Activated CD8-positive, alpha-beta T cell treated with anti-CD3 and anti-CD28 coated beads, Interleukin-2, amount 10 ng/mL, durations not matched to agents 7 days and 5 days (primary cell): ENCODE measurements around the gene IFT122. TPM values are rescaled to one million over a fixed set of nuclear protein-coding genes. Genes with fewer than 3 reads are reported as not detected.

Source experiments
- ATAC-seq: fragments of 150-1000 bp; cut with Tn5 transposase; one replicate; pipeline ENCODE4 v1.10.0; 2021; ENCODE audit warnings: moderate library complexity
- CTCF ChIA-PET: fragments of 350-600 bp; sonication (Branson Sonifier 250); formaldehyde crosslinking; loops from one replicate; lab custom pipeline; 2021; ENCODE audit warnings: antibody characterized with exemption; lab: Charles Lee
- POLR2A ChIA-PET: fragments of 350-600 bp; sonication (Branson Sonifier 250); formaldehyde crosslinking; loops from one replicate; lab custom pipeline; 2021; ENCODE audit warnings: antibody characterized with exemption; lab: Charles Lee
- DNase-seq: peaks from one replicate; pipeline ENCODE4 v3.0.0-alpha.2; 2020
- H3K27ac Mint-ChIP-seq: one replicate; pipeline ENCODE4 v1.8.0; 2021; ENCODE audit warnings: mild to moderate bottlenecking, mixed read lengths
- H3K27me3 Mint-ChIP-seq: one replicate; pipeline ENCODE4 v1.8.0; 2021; ENCODE audit warnings: low read depth, mixed read lengths
- H3K36me3 Mint-ChIP-seq: one replicate; pipeline ENCODE4 v1.8.0; 2021; ENCODE audit warnings: low read depth, mixed read lengths
- H3K4me1 Mint-ChIP-seq: one replicate; pipeline ENCODE4 v1.8.0; 2021; ENCODE audit warnings: low read depth, mixed read lengths
- H3K4me3 Mint-ChIP-seq: one replicate; pipeline ENCODE4 v1.8.0; 2021; ENCODE audit warnings: mild to moderate bottlenecking, mixed read lengths
- H3K9me3 Mint-ChIP-seq: one replicate; pipeline ENCODE4 v1.8.0; 2022; ENCODE audit warnings: mixed read lengths; ENCODE audit not compliant: insufficient read depth
- total RNA-seq, 2 experiments: library from RNA; stranded (reverse); gene quantifications; one replicate each; pipeline ENCODE4 v1.2.3, GENCODE V29; 2021

The IFT122 gene
- total RNA-seq, 2 experiments from 2014 or later, result 22.3 to 25.6 TPM

DNA sequence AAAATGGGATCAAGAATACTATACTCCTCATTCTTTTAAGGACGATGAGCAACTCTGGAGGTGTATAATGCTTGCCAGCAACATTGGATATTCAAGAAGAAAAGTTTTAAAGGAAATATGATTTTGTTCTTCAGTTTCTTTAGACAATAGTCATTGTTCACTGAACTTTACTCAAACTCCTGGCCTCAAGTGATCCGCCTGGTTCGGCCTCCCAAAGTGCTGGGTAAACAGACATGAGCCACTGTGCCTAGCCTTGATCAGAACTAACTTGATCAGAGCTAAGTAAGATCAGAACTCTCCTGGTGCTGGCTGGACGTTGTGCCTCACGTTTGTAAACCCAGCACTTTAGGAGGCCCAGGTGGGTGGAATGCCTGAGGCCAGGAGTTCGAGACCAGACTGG lies 24.2 kb upstream of the IFT122 start:
- ChIA-PET POLR2A (no interaction called here), CTCF (no interaction called here)
- ATAC-seq, result no peak
- no peak overlapping the region for H3K4me3 Mint-ChIP-seq
- peaks cover 9% of the 10 kb centered on the region for H3K27me3 Mint-ChIP-seq
- H3K9me3 Mint-ChIP-seq, result no peaks in the 10 kb centered on the region
- H3K4me1 Mint-ChIP-seq, result no peaks in the 10 kb centered on the region
- no peak overlapping the region for H3K27ac Mint-ChIP-seq
- DNase-seq, result no peak
- no peaks in the 10 kb centered on the region for H3K36me3 Mint-ChIP-seq

DNA sequence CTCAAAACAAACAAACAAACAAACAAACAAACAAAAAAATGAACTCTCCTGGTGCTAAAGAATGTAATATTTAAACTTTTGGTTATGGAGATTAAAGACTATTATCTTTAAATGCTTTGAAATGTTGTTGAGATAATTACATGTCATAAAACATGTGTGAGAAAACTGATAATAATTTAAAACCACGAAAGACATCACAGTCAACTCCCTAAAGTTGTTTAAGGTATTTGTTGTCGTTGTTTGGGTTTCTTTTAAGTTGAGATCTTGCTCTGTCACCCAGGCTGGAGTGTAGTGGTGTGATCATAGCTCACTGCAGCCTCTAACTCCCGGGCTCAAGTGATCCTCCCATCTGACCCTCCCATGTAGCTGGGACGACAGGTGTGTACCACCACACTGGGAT lies 23.6 kb upstream of the IFT122 start:
- Mint-ChIP-seq H3K27me3 (peaks cover 9% of the 10 kb centered on the region), H3K4me1 (no peaks in the 10 kb centered on the region), H3K4me3 (no peak overlapping the region), H3K36me3 (no peaks in the 10 kb centered on the region), H3K27ac (no peak overlapping the region), H3K9me3 (no peaks in the 10 kb centered on the region)
- CTCF ChIA-PET, result no interaction called here
- DNase-seq (no peak), ATAC-seq (no peak)
- POLR2A ChIA-PET, result no interaction called here

DNA sequence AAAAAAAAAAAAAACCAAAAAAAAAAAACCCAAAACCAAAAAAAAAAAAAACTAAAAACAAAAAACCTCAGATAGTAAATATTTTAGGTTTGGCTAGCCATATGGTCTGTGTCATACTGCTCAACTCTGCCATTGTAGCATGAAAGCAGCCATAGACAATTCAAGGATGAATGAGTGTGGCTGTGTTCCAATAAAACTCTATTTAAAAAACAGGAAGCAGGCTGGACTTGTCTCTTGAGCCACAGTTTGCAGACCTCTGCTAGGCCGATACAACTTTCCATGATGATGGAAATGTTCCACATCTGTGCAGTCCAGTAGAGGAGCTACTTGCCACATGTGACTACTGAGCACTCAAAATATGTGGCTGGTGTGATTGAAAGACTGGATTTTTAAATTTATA lies 22.7 kb upstream of the IFT122 start:
- no peak overlapping the region for H3K4me3 Mint-ChIP-seq
- H3K36me3 Mint-ChIP-seq, result no peaks in the 10 kb centered on the region
- POLR2A ChIA-PET, result no interaction called here
- no peak overlapping the region for H3K27ac Mint-ChIP-seq
- no peaks in the 10 kb centered on the region for H3K4me1 Mint-ChIP-seq
- H3K27me3 Mint-ChIP-seq, result peaks cover 9% of the 10 kb centered on the region
- CTCF ChIA-PET, result interaction anchor here (1.4 kb wide), 1 partner anchor 34 kb away, joined by 3 read pairs; no protein-coding TSS in a partner anchor
- DNase-seq (no peak), ATAC-seq (no peak)
- H3K9me3 Mint-ChIP-seq, result no peaks in the 10 kb centered on the region

DNA sequence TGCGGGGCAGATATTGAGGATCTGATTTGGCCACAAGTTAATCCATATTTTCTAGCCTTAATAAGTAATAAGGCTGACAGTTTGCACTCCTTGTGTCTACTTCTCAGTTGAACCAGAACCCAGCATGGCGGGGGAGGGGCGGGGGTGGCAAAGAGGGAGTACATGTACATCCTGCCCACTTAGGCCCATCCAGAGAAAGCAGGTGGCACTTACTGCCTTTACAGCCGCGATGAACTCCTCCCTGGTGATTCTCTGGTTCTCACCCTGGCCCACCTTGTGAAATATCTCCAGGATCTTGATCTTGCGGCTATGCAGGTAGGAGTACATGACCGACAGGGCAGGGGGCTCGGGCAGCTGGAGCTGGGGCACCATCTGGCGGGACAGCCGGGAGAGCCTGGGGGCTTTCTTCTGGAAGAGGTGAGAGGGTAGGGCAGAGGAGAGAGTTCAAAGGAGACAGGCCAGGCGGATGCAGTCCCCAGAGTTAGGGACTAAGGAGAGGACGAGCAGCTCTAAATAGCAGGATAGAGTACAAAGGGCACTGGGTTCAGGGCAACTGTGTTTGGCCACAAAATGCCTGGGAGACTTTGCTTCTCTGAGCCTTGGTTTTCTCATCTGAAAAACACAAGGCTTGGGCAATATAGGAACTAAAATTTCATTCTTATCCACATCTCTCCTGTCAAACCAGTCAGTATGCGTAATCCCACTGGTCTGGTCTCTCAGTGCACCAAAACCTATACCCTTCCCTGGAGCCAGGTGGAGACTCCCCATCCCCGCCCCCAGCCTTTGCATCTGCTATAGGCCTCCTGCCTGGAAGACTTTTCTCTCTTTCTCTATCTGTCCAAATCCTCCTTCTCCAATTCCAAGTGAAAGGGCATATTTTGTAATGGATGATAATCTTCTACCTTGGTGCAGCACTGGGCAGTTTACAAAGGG lies 21.7 kb upstream of the IFT122 start:
- CTCF ChIA-PET, result interaction anchor here (1.4 kb wide), 1 partner anchor 35 kb away, joined by 3 read pairs; no protein-coding TSS in a partner anchor

GRCh38 chr3:129419476-129419875 lies 20.5 kb upstream of the IFT122 start:
- Mint-ChIP-seq H3K27ac (no peak overlapping the region), H3K27me3 (peaks cover 3% of the 10 kb centered on the region), H3K9me3 (no peaks in the 10 kb centered on the region), H3K4me1 (peaks cover 5% of the 10 kb centered on the region), H3K4me3 (no peak overlapping the region), H3K36me3 (no peaks in the 10 kb centered on the region)
- CTCF ChIA-PET, result interaction anchor here (1.3 kb wide), 1 partner anchor 20 kb away, joined by 7 read pairs; no protein-coding TSS in a partner anchor
- ATAC-seq, result no peak
- POLR2A ChIA-PET, result no interaction called here
- no peak for DNase-seq

More for the DNA sequence above, 21.7 kb upstream of the IFT122 start:
- H3K9me3 Mint-ChIP-seq, result no peaks in the 10 kb centered on the region
- no peak overlapping the region for H3K27ac Mint-ChIP-seq
- no peak for ATAC-seq
- DNase-seq, result no peak
- H3K27me3 Mint-ChIP-seq, result peaks cover 6% of the 10 kb centered on the region
- no peaks in the 10 kb centered on the region for H3K4me1 Mint-ChIP-seq
- POLR2A ChIA-PET, result interaction anchor here (0.6 kb wide), 1 partner anchor 22 kb away, joined by 3 read pairs; no protein-coding TSS in a partner anchor
- no peak overlapping the region for H3K4me3 Mint-ChIP-seq
- H3K36me3 Mint-ChIP-seq, result no peaks in the 10 kb centered on the region

- POLR2A ChIA-PET, result interaction anchor here (0.8 kb wide), 1 partner anchor 105 kb away, joined by 3 read pairs; a partner anchor contains a TSS
- peaks cover 12% of the 10 kb centered on the region for H3K4me1 Mint-ChIP-seq
- no peak for DNase-seq
- H3K36me3 Mint-ChIP-seq, result no peaks in the 10 kb centered on the region
- CTCF ChIA-PET, result no interaction called here
- no peaks in the 10 kb centered on the region for H3K27me3 Mint-ChIP-seq
- no peak overlapping the region for H3K27ac Mint-ChIP-seq
- H3K9me3 Mint-ChIP-seq, result no peaks in the 10 kb centered on the region
- H3K4me3 Mint-ChIP-seq, result no peak overlapping the region
- no peak for ATAC-seq
These were observed 18.7 kb upstream of the IFT122 start for GRCh38 chr3:129421236-129421883.

- no peaks in the 10 kb centered on the region for H3K9me3 Mint-ChIP-seq
- no peak for ATAC-seq
- DNase-seq, result no peak
- no peak overlapping the region for H3K4me3 Mint-ChIP-seq
- H3K27me3 Mint-ChIP-seq, result peaks cover under 1% of the 10 kb centered on the region
- H3K36me3 Mint-ChIP-seq, result no peaks in the 10 kb centered on the region
- CTCF ChIA-PET, result interaction anchor here (1.4 kb wide), 1 partner anchor 39 kb away, joined by 6 read pairs; no protein-coding TSS in a partner anchor
- POLR2A ChIA-PET, result interaction anchor here (0.8 kb wide), 1 partner anchor 69 kb away, joined by 3 read pairs; no protein-coding TSS in a partner anchor
- peaks cover 12% of the 10 kb centered on the region for H3K4me1 Mint-ChIP-seq
- H3K27ac Mint-ChIP-seq, result no peak overlapping the region
These were observed 17.9 kb upstream of the IFT122 start for GRCh38 chr3:129421988-129422745.

GRCh38 chr3:129422897-129423296 lies 17.1 kb upstream of the IFT122 start:
- DNase-seq (no peak), ATAC-seq (no peak)
- no peak overlapping the region for H3K4me3 Mint-ChIP-seq
- peaks cover 7% of the 10 kb centered on the region for H3K27me3 Mint-ChIP-seq
- peaks cover 16% of the 10 kb centered on the region for H3K4me1 Mint-ChIP-seq
- peaks cover 4% of the 10 kb centered on the region for H3K36me3 Mint-ChIP-seq
- no peak overlapping the region for H3K27ac Mint-ChIP-seq
- POLR2A ChIA-PET, result interaction anchor here (0.8 kb wide), 1 partner anchor 70 kb away, joined by 3 read pairs; no protein-coding TSS in a partner anchor
- H3K9me3 Mint-ChIP-seq, result no peaks in the 10 kb centered on the region
- CTCF ChIA-PET, result interaction anchor here (1.4 kb wide), 1 partner anchor 39 kb away, joined by 6 read pairs; no protein-coding TSS in a partner anchor

- POLR2A ChIA-PET, result no interaction called here
- ATAC-seq (no peak), DNase-seq (no peak)
- CTCF ChIA-PET, result no interaction called here
- Mint-ChIP-seq H3K9me3 (no peaks in the 10 kb centered on the region), H3K27ac (no peak overlapping the region), H3K4me1 (peaks cover 30% of the 10 kb centered on the region), H3K4me3 (no peak overlapping the region), H3K36me3 (peaks cover 16% of the 10 kb centered on the region), H3K27me3 (peaks cover 9% of the 10 kb centered on the region)
These were observed 15.7 kb upstream of the IFT122 start for GRCh38 chr3:129424185-129424841.

DNA sequence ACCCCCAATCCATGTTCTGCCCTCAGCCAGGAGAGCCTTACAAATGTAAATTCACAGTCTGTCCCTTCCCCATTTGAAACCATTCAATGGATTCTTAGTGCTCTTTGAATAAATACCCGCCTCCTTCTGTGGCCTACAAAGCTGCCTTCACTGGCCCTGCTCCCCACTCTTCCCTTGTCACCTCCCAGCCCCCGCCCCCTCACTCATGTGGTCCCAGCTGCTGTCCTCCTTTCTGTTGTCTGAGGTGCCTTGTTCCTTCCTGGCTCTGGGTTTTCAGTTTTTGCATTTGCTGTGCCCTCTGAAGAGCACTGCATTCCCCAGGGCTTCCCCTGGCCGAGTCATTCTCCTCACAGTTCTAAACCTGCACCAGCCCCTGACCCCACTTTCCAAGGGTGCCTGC lies 14.8 kb upstream of the IFT122 start:
- no peak for DNase-seq
- POLR2A ChIA-PET, result no interaction called here
- peaks cover 9% of the 10 kb centered on the region for H3K27me3 Mint-ChIP-seq

DNA sequence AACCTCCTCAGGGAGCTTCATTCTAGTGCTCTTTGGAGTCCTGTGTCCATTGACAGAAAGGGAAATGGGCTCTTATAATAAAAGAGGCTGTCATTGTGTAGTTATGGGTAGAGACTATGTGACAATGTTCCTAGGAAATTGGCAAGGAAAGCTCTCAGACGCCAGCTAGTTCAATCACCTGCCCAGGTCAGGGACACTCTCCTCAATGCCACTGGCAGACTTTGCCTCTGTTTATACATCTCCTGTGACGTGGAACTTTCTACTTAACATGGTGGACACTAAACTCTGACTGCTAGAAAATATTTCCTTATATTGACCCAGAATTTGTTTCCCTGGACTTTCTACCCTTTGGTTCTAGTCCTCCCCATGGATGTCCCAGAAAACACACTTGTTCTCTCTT lies 14.4 kb upstream of the IFT122 start:
- CTCF ChIA-PET, result interaction anchor here (1.4 kb wide), 1 partner anchor 13 kb away, joined by 3 read pairs; no protein-coding TSS in a partner anchor
- no peak overlapping the region for H3K27ac Mint-ChIP-seq
- peaks cover 24% of the 10 kb centered on the region for H3K36me3 Mint-ChIP-seq
- H3K4me3 Mint-ChIP-seq, result no peak overlapping the region
- ATAC-seq (no peak), DNase-seq (no peak)
- POLR2A ChIA-PET, result interaction anchor here (0.7 kb wide), 1 partner anchor 25 kb away, joined by 4 read pairs; no protein-coding TSS in a partner anchor
- peaks cover 9% of the 10 kb centered on the region for H3K27me3 Mint-ChIP-seq
- no peaks in the 10 kb centered on the region for H3K9me3 Mint-ChIP-seq
- H3K4me1 Mint-ChIP-seq, result peaks cover 41% of the 10 kb centered on the region

More for the DNA sequence above, 14.8 kb upstream of the IFT122 start:
- peaks cover 38% of the 10 kb centered on the region for H3K4me1 Mint-ChIP-seq
- CTCF ChIA-PET, result interaction anchor here (1.4 kb wide), 1 partner anchor 14 kb away, joined by 3 read pairs; no protein-coding TSS in a partner anchor
- H3K36me3 Mint-ChIP-seq, result peaks cover 22% of the 10 kb centered on the region
- H3K4me3 Mint-ChIP-seq, result no peak overlapping the region
- ATAC-seq, result no peak
- no peak overlapping the region for H3K27ac Mint-ChIP-seq
- no peaks in the 10 kb centered on the region for H3K9me3 Mint-ChIP-seq
